Uterus (tissue), 2 donors: ENCODE results near the gene NFIA.

Experiments used
- POLR2A ChIP-seq, 2 donors: fragments of 450-650 bp; IDR thresholded peaks; one replicate each; pipeline ENCODE4 v1.6.1; 2016; ENCODE audit warnings: antibody characterized with exemption in 2 of 2, mild to moderate bottlenecking in 1 of 2, moderate library complexity in 1 of 2
- TF ChIP-seq, protein P1 (sequence below), 4 experiments: fragments of 200-600 bp in 2 of 4; fragments of 450-650 bp in 2 of 4; sonication (generic) in 2 of 4; IDR thresholded peaks; one replicate each; pipeline ENCODE4 v1.5.1; 2016 to 2019; ENCODE audit warnings: antibody characterized with exemption in 4 of 4, mild to moderate bottlenecking in 2 of 4, moderate library complexity in 1 of 4

DNA sequence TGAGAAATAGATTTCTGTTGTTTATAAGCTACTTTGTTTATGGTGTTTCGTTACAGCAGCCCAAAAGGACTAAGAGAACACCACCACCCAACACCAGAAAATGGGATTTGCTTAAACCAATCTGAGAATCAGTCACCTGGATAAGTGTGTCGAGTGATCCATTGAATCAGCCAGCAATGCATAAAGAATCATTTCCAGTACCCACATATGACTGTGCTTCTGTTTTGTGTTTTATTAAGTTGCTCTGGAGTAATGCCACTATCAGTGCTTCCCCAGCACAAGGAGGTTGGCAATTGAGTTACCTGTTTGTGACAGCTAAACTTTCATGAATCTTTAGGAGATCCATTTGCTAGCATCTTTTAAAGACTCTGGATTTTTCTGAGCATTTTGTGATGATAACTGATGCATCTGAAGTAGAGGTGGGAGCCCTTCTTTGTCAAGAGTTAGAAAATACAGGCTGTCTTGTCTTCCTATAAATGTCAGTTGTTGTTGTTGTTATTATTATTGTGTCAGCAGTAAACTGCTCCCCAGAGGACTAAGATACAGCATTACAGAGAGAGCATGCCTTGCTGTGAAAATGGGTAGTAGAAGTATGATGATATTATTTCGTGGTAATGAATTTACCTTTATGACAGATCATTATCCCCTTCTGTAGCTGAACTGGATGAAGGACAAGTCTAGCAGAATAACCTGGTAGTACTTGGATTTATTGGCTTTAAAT, 225.2 kb downstream of the NFIA start:
- TF ChIP-seq, protein P1, sequence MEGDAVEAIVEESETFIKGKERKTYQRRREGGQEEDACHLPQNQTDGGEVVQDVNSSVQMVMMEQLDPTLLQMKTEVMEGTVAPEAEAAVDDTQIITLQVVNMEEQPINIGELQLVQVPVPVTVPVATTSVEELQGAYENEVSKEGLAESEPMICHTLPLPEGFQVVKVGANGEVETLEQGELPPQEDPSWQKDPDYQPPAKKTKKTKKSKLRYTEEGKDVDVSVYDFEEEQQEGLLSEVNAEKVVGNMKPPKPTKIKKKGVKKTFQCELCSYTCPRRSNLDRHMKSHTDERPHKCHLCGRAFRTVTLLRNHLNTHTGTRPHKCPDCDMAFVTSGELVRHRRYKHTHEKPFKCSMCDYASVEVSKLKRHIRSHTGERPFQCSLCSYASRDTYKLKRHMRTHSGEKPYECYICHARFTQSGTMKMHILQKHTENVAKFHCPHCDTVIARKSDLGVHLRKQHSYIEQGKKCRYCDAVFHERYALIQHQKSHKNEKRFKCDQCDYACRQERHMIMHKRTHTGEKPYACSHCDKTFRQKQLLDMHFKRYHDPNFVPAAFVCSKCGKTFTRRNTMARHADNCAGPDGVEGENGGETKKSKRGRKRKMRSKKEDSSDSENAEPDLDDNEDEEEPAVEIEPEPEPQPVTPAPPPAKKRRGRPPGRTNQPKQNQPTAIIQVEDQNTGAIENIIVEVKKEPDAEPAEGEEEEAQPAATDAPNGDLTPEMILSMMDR (IDR thresholded peaks at IDR 0.05) = no peak
- TF ChIP-seq POLR2A (IDR thresholded peaks at IDR 0.05) = no peak
